CD1c-positive myeloid dendritic cell (primary cell): Measurements from ENCODE around the gene CLASRP.
"Not testable (repeated sequence)": the region's sequence is repeated elsewhere in the genome, so short reads cannot be mapped to it uniquely, and the experiment has no call there.

Experiments used
- DNase-seq: peaks from one replicate; pipeline ENCODE4 v3.0.0-alpha.2; 2016; ENCODE audit errors: extremely low spot score

The CLASRP gene, protein sequence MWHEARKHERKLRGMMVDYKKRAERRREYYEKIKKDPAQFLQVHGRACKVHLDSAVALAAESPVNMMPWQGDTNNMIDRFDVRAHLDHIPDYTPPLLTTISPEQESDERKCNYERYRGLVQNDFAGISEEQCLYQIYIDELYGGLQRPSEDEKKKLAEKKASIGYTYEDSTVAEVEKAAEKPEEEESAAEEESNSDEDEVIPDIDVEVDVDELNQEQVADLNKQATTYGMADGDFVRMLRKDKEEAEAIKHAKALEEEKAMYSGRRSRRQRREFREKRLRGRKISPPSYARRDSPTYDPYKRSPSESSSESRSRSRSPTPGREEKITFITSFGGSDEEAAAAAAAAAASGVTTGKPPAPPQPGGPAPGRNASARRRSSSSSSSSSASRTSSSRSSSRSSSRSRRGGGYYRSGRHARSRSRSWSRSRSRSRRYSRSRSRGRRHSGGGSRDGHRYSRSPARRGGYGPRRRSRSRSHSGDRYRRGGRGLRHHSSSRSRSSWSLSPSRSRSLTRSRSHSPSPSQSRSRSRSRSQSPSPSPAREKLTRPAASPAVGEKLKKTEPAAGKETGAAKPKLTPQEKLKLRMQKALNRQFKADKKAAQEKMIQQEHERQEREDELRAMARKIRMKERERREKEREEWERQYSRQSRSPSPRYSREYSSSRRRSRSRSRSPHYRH

GRCh38 chr19:45038931-45039893 is at the start of gene CLASRP:
Gene CLASRP (plus strand): TSS chr19:45039045. CDS start chr19:45040213, 1,168 bp downstream.
- DNase-seq: peak; percentile 96

DNA sequence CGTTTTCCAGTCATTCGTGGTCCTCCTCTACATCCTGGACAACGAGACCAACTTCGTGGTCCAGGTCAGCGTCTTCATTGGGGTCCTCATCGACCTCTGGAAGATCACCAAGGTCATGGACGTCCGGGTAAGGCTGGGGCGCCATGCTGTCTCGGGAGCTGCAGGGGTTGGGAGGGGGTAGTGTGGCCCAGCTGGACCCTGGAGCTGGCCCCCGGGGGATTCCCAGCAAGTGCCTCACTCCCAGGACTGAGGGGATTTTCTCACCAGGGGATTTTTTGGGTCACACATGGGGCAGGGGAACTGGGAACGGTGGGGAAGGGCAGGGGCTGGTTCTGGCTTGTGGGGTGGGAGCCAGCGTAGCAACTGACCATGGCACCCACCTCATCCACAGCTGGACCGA is 48.4 kb upstream of the CLASRP start:
- no peak for DNase-seq

DNA sequence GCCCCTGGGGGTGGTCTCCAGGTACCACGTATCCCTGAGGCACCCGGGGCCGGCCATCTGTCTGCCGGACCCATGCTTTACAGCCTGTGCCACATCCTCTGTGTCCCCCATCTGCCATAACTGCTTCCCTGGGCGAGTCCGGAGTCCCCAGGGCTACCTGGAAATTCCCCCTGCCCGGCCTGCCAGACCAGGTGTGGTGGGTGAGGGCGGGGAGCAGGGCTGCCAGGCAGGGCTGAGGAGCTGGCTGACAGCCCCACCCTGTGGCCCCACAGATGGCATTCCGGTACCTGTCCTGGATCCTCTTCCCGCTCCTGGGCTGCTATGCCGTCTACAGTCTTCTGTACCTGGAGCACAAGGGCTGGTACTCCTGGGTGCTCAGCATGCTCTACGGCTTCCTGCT is 47.9 kb upstream of the CLASRP start:
- no peak for DNase-seq

- no peak for DNase-seq
Measured at GRCh38 chr19:44992336-44993163, 46.3 kb upstream of the CLASRP start.

DNA sequence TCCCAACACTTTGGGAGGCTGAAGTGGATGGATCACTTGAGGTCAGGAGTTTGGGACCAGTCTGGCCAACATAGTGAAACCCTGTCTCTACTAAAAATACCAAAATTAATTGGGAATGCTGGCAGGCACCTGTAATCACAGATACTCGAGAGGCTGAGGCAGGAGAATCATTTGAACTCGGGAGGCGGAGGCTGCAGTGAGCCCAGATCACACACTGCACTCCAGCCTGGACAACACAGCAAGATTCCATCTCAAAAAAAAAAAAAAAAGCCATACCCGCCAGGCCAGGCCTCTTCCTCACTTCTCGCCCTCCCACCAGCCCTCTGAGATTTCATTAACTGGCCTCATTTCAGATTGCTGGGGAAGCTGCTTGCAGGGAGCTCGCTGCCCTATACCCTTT is 45.3 kb upstream of the CLASRP start:
- no peak for DNase-seq

GRCh38 chr19:44993926-44994537 is 44.8 kb upstream of the CLASRP start:
- DNase-seq: no peak

GRCh38 chr19:44998025-44998424 is 40.8 kb upstream of the CLASRP start:
- DNase-seq: no peak

DNA sequence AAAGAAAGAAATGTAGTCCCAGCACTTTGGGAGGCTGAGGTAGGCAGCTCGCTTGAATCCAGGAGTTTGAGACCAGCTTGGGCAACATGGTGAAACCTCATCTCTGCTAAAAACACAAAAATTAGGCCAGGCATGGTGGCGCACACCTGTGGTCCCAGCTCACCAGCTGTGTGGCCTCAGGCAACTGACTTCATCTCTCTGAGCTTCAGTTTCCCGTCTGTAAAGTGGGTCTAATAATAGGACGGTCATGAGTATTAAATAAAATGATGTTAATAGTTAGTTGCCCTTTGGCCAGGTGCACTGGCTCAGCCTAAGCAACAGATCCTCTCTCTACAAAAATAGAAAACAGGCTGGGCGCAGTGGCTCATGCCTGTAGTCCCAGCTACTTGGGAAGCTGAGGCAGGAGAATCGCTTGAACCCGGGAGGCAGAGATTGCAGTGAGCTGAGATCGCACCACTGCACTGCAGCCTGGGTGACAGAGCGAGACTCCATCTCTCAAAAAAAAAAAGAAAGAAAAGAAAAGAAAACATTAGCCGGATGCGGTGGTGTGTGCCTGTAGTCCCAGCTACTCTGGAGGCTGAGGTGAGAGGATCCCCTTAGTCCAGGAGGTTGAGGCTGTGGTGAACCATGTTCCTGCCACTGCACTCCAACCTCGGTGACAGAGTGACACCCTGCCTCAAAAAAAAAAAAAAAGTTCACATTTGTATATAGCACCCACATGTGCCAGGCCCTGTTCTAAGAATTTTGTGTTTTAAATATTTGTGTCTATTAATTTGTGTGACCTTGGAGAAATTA is 39.5 kb upstream of the CLASRP start:
- DNase-seq: not testable (repeated sequence)

DNA sequence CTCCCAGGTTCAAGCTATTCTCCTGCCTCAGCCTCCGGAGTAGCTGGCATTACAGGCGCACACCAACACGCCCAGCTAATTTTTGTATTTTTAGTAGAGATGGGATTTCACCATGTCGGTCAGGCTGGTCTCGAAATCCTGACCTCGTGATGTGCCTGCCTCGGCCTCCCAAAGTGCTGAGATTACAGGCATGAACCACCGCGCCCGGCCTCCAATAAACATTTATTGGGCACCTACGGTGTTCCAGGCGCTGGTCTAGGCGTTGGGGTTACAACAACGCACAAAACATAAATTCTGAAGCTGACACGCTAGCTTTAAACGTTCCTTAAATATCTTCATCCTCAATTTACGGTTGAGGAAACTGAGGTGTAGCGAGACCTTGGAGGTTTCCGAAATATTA is 38.2 kb upstream of the CLASRP start:
- not testable (repeated sequence) for DNase-seq

DNA sequence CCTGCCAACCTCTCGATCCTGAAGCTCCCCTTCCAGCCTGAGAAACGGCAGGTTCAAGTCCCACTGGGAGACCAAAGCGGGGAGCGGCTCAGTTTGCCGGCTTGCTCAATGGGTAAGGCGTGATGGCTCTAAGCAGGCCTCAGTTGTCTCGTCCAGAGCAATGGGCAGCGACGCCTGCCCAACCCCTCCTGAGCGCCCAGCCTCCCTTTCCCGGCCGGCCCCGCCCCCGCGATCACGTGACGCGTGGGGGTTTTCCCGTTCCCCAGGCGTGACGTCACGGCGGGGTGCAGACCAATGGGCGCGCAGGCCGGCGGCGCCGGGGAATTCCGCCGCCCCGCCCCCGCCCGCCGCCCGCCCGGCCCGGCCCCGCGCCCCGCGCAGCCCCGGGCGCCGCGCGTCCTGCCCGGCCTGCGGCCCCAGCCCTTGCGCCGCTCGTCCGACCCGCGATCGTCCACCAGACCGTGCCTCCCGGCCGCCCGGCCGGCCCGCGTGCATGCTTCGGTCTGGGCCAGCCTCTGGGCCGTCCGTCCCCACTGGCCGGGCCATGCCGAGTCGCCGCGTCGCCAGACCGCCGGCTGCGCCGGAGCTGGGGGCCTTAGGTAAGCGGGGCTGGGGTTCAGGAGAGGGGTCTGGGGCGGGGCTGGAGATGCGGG is 37.6 kb upstream of the CLASRP start, which contains the start of gene RELB:
Gene RELB, plus strand, starts transcription at position 378 of the 653 bp plus-strand sequence. Its CDS starts 116 bp downstream, at position 494.
- DNase-seq: peak; percentile 98

DNA sequence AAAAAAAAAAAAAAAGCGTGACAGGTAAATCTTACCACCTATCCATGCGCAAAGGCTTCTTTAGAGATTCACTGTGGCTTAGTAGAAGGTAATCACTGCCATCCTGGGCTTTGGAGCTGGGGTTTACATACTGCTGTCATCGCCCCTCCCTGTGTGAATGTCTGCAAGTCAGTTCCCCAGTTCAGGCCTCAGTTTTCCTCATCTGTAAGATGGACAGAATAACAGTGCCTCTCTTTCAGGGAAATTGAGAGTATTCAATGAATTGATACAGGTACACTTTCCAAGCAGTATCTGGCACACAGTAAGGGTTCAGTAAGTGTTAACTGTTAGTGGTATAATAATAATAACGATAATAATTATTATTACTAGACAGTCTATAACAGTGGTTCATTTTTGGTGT is 35.4 kb upstream of the CLASRP start:
- DNase-seq: no peak

GRCh38 chr19:45005787-45006186 is 33.1 kb upstream of the CLASRP start:
- DNase-seq: no peak

GRCh38 chr19:45008552-45008951 is 30.3 kb upstream of the CLASRP start:
- DNase-seq: no peak

DNA sequence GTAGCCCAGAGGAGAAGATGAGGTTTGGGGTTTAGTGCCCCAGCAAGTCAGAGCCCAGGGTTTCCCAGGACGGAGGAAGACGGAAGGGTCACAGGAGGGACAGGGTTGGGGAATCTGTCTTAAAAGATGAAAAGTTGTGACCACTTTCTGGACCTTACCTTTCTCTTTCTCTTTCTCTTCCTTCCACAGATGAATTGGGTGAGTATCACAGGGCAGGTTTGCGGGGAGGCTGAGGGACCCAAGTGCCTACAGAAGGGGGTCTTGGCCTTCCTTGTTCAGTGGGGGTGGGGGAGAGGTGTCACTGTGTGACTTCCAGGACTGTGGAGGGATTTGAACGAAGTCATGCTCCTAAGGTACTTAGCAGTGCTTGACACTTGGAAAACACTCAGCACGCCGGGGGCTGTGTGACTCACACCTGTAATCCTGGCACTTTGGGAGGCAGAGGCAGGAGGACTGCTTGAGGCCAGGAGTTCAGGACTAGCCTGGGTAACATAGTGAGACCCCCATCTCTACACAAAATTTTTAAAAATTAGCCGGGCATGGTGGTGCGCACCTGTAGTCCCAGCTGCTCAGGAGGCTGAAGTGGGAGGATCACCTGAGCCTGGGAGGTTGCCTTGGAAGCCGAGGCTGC is 29.1 kb upstream of the CLASRP start:
- no peak for DNase-seq

- no peak for DNase-seq
Measured at GRCh38 chr19:45010306-45010705, 28.5 kb upstream of the CLASRP start.

DNA sequence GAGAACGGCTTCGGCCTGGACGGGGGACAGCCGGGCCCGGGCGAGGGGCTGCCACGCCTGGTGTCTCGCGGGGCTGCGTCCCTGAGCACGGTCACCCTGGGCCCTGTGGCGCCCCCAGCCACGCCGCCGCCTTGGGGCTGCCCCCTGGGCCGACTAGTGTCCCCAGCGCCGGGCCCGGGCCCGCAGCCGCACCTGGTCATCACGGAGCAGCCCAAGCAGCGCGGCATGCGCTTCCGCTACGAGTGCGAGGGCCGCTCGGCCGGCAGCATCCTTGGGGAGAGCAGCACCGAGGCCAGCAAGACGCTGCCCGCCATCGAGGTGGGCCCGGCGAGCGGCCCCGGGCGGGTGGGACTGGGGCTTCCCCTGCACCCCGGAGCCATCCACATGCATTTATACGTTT is 26.9 kb upstream of the CLASRP start:
- no peak for DNase-seq

DNA sequence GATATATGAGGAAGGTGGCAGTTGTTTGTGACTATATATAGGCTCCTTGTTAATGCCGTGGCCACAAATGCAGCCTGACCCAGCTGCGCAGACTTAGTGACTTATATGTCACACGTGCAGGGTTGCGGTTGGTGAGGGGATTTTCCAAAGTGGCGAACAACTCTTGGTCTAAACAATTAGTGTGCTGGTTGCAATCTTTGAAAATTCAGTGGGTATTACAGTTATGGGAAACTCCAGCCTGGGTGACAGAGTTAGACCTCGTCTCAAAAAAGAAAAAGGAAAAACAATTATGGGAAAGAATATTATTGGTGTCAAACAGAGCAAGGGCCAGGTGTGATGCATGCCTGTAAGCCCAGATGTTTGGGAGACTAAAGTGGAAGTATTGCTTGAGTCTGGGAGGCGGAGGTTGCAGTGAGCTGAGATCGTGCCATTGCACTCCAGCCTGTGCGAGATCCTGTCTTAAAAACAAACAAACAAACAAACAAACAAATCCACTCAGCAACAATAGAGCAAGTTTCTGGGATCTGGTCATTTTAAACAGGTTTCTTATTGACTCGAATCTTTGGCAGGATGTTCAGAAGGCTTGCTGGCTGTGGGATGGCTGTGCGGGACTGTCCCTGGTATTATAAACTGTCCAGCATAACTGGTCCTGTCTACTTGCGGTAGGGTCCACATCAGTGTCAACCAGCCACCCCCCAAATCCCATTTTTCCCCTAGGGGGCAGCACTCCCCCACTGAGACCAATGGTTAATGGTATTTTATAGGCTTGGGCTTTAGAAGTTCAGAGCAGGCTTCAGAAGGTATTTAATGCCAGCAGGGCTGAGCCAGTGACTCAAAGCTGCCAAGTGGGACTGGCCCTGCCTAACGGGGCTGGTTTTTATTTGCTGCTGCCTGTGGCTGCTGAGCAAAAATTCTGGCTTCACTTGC is 22.2 kb upstream of the CLASRP start:
- DNase-seq: peak; percentile 76

DNA sequence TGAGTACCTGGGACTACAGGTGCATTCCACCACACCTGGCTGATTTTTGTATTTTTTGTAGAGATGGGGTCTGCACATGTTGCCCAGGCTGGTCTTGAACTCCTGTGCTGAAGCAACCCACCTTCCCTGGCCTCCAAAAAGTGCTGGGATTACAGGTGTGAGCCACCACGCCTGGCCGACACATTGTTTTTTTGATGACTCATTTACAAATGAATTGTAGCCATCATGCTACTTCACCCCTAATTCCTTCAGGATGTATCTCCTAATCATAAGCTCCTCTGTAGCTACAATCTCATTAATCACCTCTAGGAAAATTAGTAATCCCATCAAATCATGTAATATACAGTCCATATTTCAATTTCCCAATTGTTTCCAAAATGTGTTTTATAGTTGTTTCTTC is 19.7 kb upstream of the CLASRP start:
- DNase-seq: no peak
